Vagina (tissue), 2 donors: ENCODE results near the gene EML4. TPM values are rescaled to one million over a fixed set of nuclear protein-coding genes. Genes with fewer than 3 reads are reported as not detected.
"Not testable (repeated sequence)": the region's sequence is repeated elsewhere in the genome, so short reads cannot be mapped to it uniquely, and the experiment has no call there.

Experiments
- DNase-seq, 2 donors: peaks; one replicate each; pipeline ENCODE4 v3.0.0-alpha.2; 2017; ENCODE audit errors: extremely low spot score in 2 of 2
- H3K27ac ChIP-seq: fragments of 200-600 bp; sonication (generic); one replicate; pipeline ENCODE4 v1.5.1; 2019
- H3K27me3 ChIP-seq: fragments of 200-600 bp; sonication (generic); one replicate; pipeline ENCODE4 v1.5.1; 2019
- H3K36me3 ChIP-seq, 2 donors: fragments of 200-600 bp; sonication (generic); one replicate each; pipeline ENCODE4 v1.5.1; 2017 to 2019
- H3K4me1 ChIP-seq: fragments of 200-600 bp; sonication (generic); one replicate; pipeline ENCODE4 v1.5.1; 2019
- H3K4me3 ChIP-seq, 2 donors: fragments of 200-600 bp; sonication (generic); 1 replicate in 1 of 2; 2 replicates in 1 of 2; pipeline ENCODE4 v1.5.1; 2016 to 2019
- H3K9me3 ChIP-seq: fragments of 200-600 bp; sonication (generic); one replicate; pipeline ENCODE4 v1.5.1; 2019
- POLR2A ChIP-seq, 2 donors: fragments of 450-650 bp; IDR thresholded peaks; one replicate each; pipeline ENCODE4 v1.6.1; 2017; ENCODE audit warnings: antibody characterized with exemption in 2 of 2, mild to moderate bottlenecking in 2 of 2, moderate library complexity in 2 of 2
- POLR2AphosphoS5 ChIP-seq, 2 donors: sonication (generic); formaldehyde crosslinking; IDR thresholded peaks; one replicate each; pipeline ENCODE4 v1.9.0; 2017; ENCODE audit warnings: antibody characterized with exemption in 2 of 2, mild to moderate bottlenecking in 2 of 2, low read depth in 1 of 2; ENCODE audit not compliant: insufficient read depth in 1 of 2
- intact Hi-C: fragments of 100-400 bp; cut with DNase I; formaldehyde crosslinking; loops from one replicate; pipeline ENCODE4 v1.15.1; 2023
- total RNA-seq: library from RNA; depleted of rRNA; stranded (reverse); fragments of >200 nt; gene quantifications from one replicate; pipeline ENCODE4 v1.2.3, GENCODE V29; 2016
- TF ChIP-seq, protein P1 (sequence below), 3 experiments: fragments of 450-650 bp in 2 of 3; fragments of 200-600 bp in 1 of 3; sonication (generic) in 1 of 3; IDR thresholded peaks; one replicate each; pipeline ENCODE4 v1.5.1; 2017 to 2019; ENCODE audit warnings: antibody characterized with exemption in 3 of 3, mild to moderate bottlenecking in 2 of 3, moderate library complexity in 2 of 3

Gene EML4
- total RNA-seq, 1 donor from 2014 or later: 26.0 TPM

DNA sequence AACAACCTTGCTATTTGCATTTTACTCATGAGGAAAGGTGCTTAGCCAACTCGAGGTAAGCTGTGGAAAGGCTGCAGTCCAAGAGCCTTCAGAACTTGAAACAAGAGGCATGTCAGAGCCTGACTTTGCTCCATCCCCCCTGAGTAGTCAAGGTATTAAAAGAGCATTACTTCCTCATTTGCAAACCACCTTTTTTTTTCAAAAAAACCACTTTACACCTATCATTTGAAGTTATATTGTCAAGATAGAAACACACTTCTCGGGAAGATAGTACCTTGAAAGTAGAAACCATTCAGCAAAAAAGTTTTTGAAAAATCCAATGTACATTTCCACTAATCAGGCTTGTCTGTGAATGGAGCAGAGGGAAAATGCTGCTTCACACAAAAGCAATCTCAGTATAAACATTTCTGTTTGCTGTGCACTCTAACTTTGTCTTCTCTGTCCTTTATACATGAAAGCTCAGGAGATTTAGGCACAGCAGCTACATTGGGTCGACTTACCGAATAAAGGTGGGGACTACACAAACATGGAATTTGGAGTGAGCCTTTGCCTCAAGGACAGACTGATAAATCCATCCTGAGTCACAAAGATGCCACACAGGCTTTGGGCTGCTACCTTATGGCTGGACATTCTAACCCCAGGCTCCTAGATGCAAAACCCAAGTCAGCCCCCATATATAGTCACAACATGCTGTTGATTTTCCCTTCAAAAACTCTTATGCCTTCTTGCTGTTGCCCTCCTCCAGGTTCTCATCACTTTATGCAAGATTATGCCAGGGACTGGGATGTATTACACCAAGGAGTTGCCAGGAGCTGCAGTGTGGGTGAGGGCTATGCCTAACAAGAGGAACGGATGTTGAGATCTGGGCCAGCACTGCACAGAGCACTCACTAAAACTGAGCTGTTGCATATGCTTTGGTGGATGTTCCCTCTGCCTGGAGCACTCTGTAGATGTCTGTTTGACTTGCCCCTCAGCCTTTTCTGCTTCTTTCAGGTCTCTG, 41.4 kb upstream of the EML4 start:
- intact Hi-C loops: no loop called here
- no peak overlapping the region for H3K27ac ChIP-seq
- H3K36me3 ChIP-seq: no peaks in the 10 kb centered on the region
- TF ChIP-seq POLR2AphosphoS5 (IDR thresholded peaks at IDR 0.05; ENCODE audit: insufficient read depth in 1 of 2, low read depth in 1 of 2) (no peak), POLR2A (IDR thresholded peaks at IDR 0.05) (no peak)
- TF ChIP-seq, protein P1, sequence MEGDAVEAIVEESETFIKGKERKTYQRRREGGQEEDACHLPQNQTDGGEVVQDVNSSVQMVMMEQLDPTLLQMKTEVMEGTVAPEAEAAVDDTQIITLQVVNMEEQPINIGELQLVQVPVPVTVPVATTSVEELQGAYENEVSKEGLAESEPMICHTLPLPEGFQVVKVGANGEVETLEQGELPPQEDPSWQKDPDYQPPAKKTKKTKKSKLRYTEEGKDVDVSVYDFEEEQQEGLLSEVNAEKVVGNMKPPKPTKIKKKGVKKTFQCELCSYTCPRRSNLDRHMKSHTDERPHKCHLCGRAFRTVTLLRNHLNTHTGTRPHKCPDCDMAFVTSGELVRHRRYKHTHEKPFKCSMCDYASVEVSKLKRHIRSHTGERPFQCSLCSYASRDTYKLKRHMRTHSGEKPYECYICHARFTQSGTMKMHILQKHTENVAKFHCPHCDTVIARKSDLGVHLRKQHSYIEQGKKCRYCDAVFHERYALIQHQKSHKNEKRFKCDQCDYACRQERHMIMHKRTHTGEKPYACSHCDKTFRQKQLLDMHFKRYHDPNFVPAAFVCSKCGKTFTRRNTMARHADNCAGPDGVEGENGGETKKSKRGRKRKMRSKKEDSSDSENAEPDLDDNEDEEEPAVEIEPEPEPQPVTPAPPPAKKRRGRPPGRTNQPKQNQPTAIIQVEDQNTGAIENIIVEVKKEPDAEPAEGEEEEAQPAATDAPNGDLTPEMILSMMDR (IDR thresholded peaks at IDR 0.05): no peak
- H3K4me1 ChIP-seq: peaks cover 40% of the 10 kb centered on the region
- H3K4me3 ChIP-seq: no peak overlapping the region
- no peaks in the 10 kb centered on the region for H3K27me3 ChIP-seq
- no peaks in the 10 kb centered on the region for H3K9me3 ChIP-seq
- no peak for DNase-seq

DNA sequence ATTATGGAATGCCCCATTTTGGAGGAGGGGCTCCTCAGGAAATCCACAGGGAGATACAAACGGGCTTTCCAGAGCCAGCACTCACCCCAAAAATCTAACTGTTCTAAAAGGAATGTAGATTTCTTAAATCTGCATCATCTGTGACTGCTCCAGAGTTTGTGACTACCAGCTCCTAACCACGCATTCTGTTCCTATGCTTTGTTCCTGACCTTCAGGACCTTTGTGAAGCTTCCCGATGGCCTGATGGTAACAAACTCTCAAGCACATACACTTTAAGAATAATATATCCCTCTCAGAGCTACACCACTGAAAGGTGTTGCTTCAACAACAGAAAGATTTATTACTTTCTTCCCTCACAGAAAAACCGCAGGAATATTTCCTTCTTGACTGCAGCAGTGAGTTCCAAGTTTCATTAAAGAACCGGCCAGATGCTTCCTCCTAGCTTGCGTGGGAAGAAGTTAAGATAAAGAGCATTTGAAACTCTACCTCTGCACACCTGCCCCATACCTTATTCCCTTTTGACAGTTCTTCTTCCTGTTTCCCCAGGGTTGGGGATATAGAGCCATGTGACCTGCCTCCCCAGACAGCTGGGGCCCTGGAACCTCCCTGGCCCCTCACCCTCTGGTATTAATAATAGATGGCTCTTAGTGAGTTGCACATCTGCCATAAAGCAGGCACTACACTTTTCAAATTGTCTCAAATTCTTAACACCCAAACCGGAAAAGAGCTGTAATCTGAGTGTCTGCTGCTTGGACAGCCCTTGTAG, 40.2 kb upstream of the EML4 start:
- intact Hi-C loops: no loop called here
- TF ChIP-seq POLR2A (IDR thresholded peaks at IDR 0.05) (no peak), POLR2AphosphoS5 (IDR thresholded peaks at IDR 0.05; ENCODE audit: insufficient read depth in 1 of 2, low read depth in 1 of 2) (peak in 1 of 2 donors; percentile 42)
- no peaks in the 10 kb centered on the region for H3K36me3 ChIP-seq
- H3K4me1 ChIP-seq: peaks cover 52% of the 10 kb centered on the region
- no peak overlapping the region for H3K4me3 ChIP-seq
- no peak for DNase-seq
- peak overlapping the region; percentile 9 for H3K27ac ChIP-seq
- no peaks in the 10 kb centered on the region for H3K9me3 ChIP-seq
- no peaks in the 10 kb centered on the region for H3K27me3 ChIP-seq

DNA sequence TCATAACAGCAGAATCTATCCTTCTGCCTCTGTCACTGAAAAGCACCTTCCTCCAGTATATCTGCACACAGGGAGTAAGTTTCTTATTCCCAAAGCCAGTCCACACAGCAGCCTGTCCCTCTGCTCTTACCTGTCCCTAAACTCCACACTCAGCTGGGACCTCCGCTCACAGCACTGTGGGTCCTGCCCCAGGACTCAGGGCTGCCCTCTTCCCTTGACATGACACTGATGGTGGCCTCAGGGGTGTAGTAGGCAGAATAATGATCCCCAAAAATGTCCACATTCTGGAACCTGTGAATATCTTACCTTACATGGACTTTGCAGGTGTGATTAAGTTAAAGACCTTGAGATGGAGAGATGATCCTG, 39.7 kb upstream of the EML4 start:
- Histone ChIP-seq H3K4me1 (peaks cover 56% of the 10 kb centered on the region), H3K4me3 (no peak overlapping the region), H3K27ac (no peak overlapping the region), H3K36me3 (no peaks in the 10 kb centered on the region), H3K27me3 (no peaks in the 10 kb centered on the region), H3K9me3 (no peaks in the 10 kb centered on the region)
- intact Hi-C loops: no loop called here
- no peak for DNase-seq
- TF ChIP-seq, protein P1 (IDR thresholded peaks at IDR 0.05): no peak
- TF ChIP-seq POLR2A (IDR thresholded peaks at IDR 0.05) (no peak), POLR2AphosphoS5 (IDR thresholded peaks at IDR 0.05; ENCODE audit: insufficient read depth in 1 of 2, low read depth in 1 of 2) (no peak)

DNA sequence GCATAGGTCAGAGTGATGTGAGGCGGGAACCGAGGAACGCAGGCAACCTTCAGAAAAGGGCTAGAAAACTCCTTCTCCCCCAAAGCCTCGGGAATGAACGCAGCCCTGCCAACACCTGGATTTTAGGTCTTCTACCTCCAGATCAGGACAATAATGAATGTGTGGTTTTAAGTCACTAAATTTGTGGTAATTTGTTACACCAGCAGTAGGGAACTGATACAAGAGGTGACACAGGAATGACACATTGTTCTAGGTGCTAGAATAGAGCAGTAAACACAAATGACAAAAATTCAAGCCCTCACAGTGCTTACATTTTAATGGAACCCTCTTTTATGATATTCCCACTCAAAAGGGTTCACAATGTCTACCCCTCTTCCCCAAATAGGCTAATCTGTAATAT, 39.2 kb upstream of the EML4 start:
- TF ChIP-seq, protein P1 (IDR thresholded peaks at IDR 0.05): no peak
- TF ChIP-seq POLR2A (IDR thresholded peaks at IDR 0.05) (no peak), POLR2AphosphoS5 (IDR thresholded peaks at IDR 0.05; ENCODE audit: insufficient read depth in 1 of 2, low read depth in 1 of 2) (no peak)
- H3K27me3 ChIP-seq: no peaks in the 10 kb centered on the region
- no peak overlapping the region for H3K4me3 ChIP-seq
- no peaks in the 10 kb centered on the region for H3K36me3 ChIP-seq
- peaks cover 56% of the 10 kb centered on the region for H3K4me1 ChIP-seq
- H3K9me3 ChIP-seq: no peaks in the 10 kb centered on the region
- intact Hi-C loops: no loop called here
- no peak overlapping the region for H3K27ac ChIP-seq
- no peak for DNase-seq

DNA sequence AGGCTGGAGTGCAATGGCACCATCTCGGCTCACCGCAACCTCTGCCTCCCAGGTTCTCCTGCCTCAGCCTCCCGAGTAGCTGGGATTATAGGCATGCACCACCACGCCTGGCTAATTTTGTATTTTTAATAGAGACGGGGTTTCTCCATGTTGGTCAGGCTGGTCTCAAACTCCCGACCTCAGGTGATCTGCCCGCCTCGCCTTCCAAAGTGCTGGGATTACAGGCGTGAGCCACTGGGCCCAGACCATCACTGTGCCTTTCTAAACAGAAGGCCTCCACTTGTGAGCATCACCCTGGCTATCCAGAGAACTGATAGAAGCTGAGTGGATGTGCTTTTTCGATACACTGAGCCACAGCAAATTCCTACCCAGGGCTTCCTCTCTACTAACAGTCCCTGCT, 38.3 kb upstream of the EML4 start:
- H3K36me3 ChIP-seq, DNase-seq, H3K27me3 ChIP-seq, H3K27ac ChIP-seq, H3K9me3 ChIP-seq, intact Hi-C loops, H3K4me3 ChIP-seq: not testable (repeated sequence)
- H3K4me1 ChIP-seq: peaks cover 54% of the 10 kb centered on the region
